Karpas-422 (cell line): ENCODE data around the gene PGAM2. TPM values are rescaled to one million over a fixed set of nuclear protein-coding genes. Genes with fewer than 3 reads are reported as not detected.
"Not testable (repeated sequence)": the region's sequence is repeated elsewhere in the genome, so short reads cannot be mapped to it uniquely, and the experiment has no call there.

Experiments
- DNase-seq: peaks from one replicate; pipeline ENCODE4 v3.0.0-alpha.2; 2015
- H2AFZ ChIP-seq: fragments of 200-600 bp; sonication (generic); 2 replicates; pipeline ENCODE4 v1.6.1; 2014; ENCODE audit warnings: antibody characterized with exemption, low read length, mixed read lengths
- H3K27ac ChIP-seq: fragments of 200-600 bp; sonication (generic); 2 replicates; pipeline ENCODE4 v1.5.1; 2014; ENCODE audit warnings: mild to moderate bottlenecking, low read length, moderate library complexity
- H3K27me3 ChIP-seq: fragments of 200-600 bp; sonication (generic); 2 replicates; pipeline ENCODE4 v1.6.1; 2014; ENCODE audit warnings: low read length, mixed read lengths
- H3K36me3 ChIP-seq: fragments of 200-600 bp; sonication (generic); 2 replicates; pipeline ENCODE4 v1.6.1; 2014; ENCODE audit warnings: low read length, mixed read lengths; ENCODE audit not compliant: insufficient read depth
- H3K4me1 ChIP-seq: fragments of 200-600 bp; sonication (generic); 2 replicates; pipeline ENCODE4 v1.6.1; 2014; ENCODE audit warnings: mild to moderate bottlenecking, low read length, mixed read lengths
- H3K4me2 ChIP-seq: fragments of 200-600 bp; sonication (generic); 2 replicates; pipeline ENCODE4 v1.6.1; 2014; ENCODE audit warnings: low read length, low read depth, mild to moderate bottlenecking; ENCODE audit not compliant: poor library complexity, severe bottlenecking
- H3K4me3 ChIP-seq: fragments of 200-600 bp; sonication (generic); 2 replicates; pipeline ENCODE4 v1.5.1; 2014; ENCODE audit warnings: mild to moderate bottlenecking, antibody characterized with exemption, low read length, mixed read lengths
- H3K79me2 ChIP-seq: fragments of 200-600 bp; sonication (generic); 2 replicates; pipeline ENCODE4 v1.6.1; 2014; ENCODE audit warnings: mild to moderate bottlenecking, low read length, mixed read lengths
- H3K9ac ChIP-seq: fragments of 200-600 bp; sonication (generic); 2 replicates; pipeline ENCODE4 v1.6.0; 2014; ENCODE audit warnings: low read length
- H3K9me2 ChIP-seq: fragments of 200-600 bp; sonication (generic), shearing (Covaris generic); replicated peaks from 2 replicates; pipeline ENCODE4 v1.6.0; 2014; ENCODE audit warnings: mild to moderate bottlenecking, low read length, moderate library complexity; ENCODE audit not compliant: insufficient read depth
- H3K9me3 ChIP-seq: fragments of 300-700, 200-600 bp; sonication (generic); 2 replicates; pipeline ENCODE4 v1.6.1; 2014; ENCODE audit warnings: low read length, mixed read lengths
- H4K20me1 ChIP-seq: fragments of 200-600 bp; sonication (generic); 2 replicates; pipeline ENCODE4 v1.6.1; 2014; ENCODE audit warnings: mild to moderate bottlenecking, antibody characterized with exemption, low read length, low read depth; ENCODE audit not compliant: insufficient read depth
- total RNA-seq: library from RNA; depleted of rRNA; stranded (reverse); fragments of >200 nt; shearing (Covaris generic); gene quantifications from 2 replicates; pipeline ENCODE4 v1.2.3, GENCODE V29; 2014; ENCODE audit warnings: low replicate concordance

The PGAM2 gene
- total RNA-seq, 1 experiment from 2014 or later, result not detected

DNA sequence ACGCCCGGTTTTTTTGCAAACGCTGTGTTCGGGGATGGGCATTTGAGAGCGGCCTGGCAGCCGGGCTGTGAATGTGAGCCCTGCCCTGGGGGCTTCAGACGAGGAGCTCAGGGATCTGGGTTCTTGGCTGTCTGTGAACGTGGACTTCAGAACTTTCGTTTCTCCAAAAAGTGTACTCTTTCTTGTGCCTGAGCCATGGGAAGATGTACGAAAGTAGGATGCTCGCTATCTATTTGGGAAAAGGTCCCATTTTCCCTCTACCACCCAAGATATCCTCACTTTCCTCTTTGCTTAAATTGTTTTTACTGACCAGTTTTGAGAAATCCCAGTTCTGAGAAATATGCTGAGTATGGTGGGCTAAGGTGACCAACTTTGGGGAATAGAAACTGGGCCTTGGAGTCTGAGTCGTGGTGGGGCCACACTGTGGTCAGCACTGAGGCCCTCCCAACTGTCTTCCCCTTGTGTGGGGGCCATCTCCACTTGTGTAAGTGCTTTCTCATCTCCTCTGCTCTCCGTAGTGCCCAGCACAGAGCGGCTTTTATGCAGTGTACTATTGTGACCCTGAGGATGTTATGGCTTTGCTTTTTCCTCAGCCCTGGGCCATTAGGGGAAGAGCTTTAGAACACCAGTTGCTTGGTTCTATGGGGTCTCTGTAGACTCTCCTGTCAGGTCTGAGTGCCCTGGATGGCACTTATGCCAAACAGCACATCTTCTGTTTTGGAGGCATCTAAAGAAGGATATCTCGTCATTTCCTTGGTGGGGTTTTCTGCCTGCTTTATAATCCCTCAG lies 19.9 kb downstream of the PGAM2 start:
- H3K27me3 ChIP-seq, result no peaks in the 10 kb centered on the region
- peak overlapping the region; percentile 94 for H3K4me3 ChIP-seq
- peak overlapping the region; percentile 98 for H3K9ac ChIP-seq
- H3K27ac ChIP-seq, result peak overlapping the region; percentile 92
- H4K20me1 ChIP-seq, result peaks cover 17% of the 10 kb centered on the region; the same call in 1 of the 2 replicates
- no peaks in the 10 kb centered on the region for H3K9me2 ChIP-seq
- H3K4me2 ChIP-seq, result peak overlapping the region; percentile 99
- H2AFZ ChIP-seq, result no peak overlapping the region
- peaks cover 55% of the 10 kb centered on the region for H3K79me2 ChIP-seq
- peak; percentile 49 for DNase-seq
- peaks cover 16% of the 10 kb centered on the region; the same call in 1 of the 2 replicates for H3K36me3 ChIP-seq
- peaks cover 38% of the 10 kb centered on the region for H3K4me1 ChIP-seq
- no peaks in the 10 kb centered on the region for H3K9me3 ChIP-seq

GRCh38 chr7:44044315-44045225 lies 20.8 kb downstream of the PGAM2 start, which contains the start of gene DBNL:
DBNL (plus strand) TSS chr7:44044702; CDS start chr7:44044738, 36 bp downstream.
- Histone ChIP-seq H3K9ac (peak within 1 kb of the TSS; percentile 98), H2AFZ (peak within 1 kb of the TSS; percentile 27; the same call in 1 of the 2 replicates), H3K9me2 (no peaks in the 10 kb centered on the region), H3K4me3 (peak within 1 kb of the TSS; percentile 94), H3K9me3 (no peaks in the 10 kb centered on the region), H3K27ac (peak within 1 kb of the TSS; percentile 92), H3K27me3 (no peaks in the 10 kb centered on the region), H3K36me3 (peaks cover 16% of the 10 kb centered on the region; the same call in 1 of the 2 replicates), H3K4me2 (peak within 1 kb of the TSS; percentile 99), H4K20me1 (peaks cover 11% of the 10 kb centered on the region; the same call in 1 of the 2 replicates), H3K79me2 (peaks cover 48% of the 10 kb centered on the region), H3K4me1 (peaks cover 38% of the 10 kb centered on the region)
- peak; percentile 97 for DNase-seq

- Histone ChIP-seq H3K4me1 (peaks cover 38% of the 10 kb centered on the region), H3K9me3 (no peaks in the 10 kb centered on the region), H3K4me2 (peak overlapping the region; percentile 99), H3K79me2 (peaks cover 44% of the 10 kb centered on the region), H3K36me3 (peaks cover 12% of the 10 kb centered on the region; the same call in 1 of the 2 replicates), H3K9ac (peak overlapping the region; percentile 98), H4K20me1 (peaks cover 8% of the 10 kb centered on the region; the same call in 1 of the 2 replicates), H3K27me3 (no peaks in the 10 kb centered on the region), H2AFZ (peak overlapping the region; percentile 27; the same call in 1 of the 2 replicates), H3K27ac (peak overlapping the region; percentile 92), H3K4me3 (peak overlapping the region; percentile 94), H3K9me2 (no peaks in the 10 kb centered on the region)
- peak; percentile 44 for DNase-seq
These were observed 21.5 kb downstream of the PGAM2 start for GRCh38 chr7:44043902-44044301.

DNA sequence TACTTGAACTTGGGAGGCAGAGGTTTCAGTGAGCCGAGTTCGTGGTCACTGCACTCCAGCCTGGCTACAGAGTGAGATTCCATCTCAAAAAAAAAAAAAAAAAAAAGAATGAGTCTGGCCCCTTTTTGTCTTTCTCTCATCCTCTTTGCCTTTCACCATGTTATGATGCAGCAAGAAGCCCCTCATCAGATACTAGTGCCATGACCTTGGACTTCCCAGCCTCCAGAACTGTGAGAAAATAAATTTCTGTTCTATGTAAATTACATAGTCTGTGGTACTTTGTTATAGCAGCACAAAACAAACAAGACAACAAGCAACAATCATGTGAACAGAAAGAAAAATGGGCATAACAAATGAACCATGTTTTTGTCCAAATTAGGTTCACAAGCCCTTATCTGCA lies 23.1 kb downstream of the PGAM2 start:
- Histone ChIP-seq H3K36me3 (peaks cover 4% of the 10 kb centered on the region; the same call in 1 of the 2 replicates), H3K27me3 (no peaks in the 10 kb centered on the region), H3K4me2 (no peak overlapping the region), H3K27ac (no peak overlapping the region), H3K4me1 (peaks cover 30% of the 10 kb centered on the region), H2AFZ (no peak overlapping the region), H4K20me1 (peaks cover 3% of the 10 kb centered on the region; the same call in 1 of the 2 replicates), H3K79me2 (peaks cover 27% of the 10 kb centered on the region), H3K4me3 (no peak overlapping the region), H3K9me3 (no peaks in the 10 kb centered on the region), H3K9ac (no peak overlapping the region), H3K9me2 (no peaks in the 10 kb centered on the region)
- peak; percentile 20 for DNase-seq

GRCh38 chr7:44040493-44040891 lies 24.9 kb downstream of the PGAM2 start:
- H3K27ac ChIP-seq, H3K79me2 ChIP-seq, H3K27me3 ChIP-seq, H4K20me1 ChIP-seq, H3K36me3 ChIP-seq, H3K9me2 ChIP-seq, H2AFZ ChIP-seq, H3K9me3 ChIP-seq: not testable (repeated sequence)
- H3K4me2 ChIP-seq, result peak overlapping the region; percentile 63
- peak overlapping the region; percentile 69 for H3K9ac ChIP-seq
- peaks cover 12% of the 10 kb centered on the region for H3K4me1 ChIP-seq
- peak overlapping the region; percentile 65; the same call in 1 of the 2 replicates for H3K4me3 ChIP-seq
- DNase-seq, result peak; percentile 86

GRCh38 chr7:44039800-44040492 lies 25.4 kb downstream of the PGAM2 start:
- not testable (repeated sequence) for H4K20me1 ChIP-seq, H3K4me1 ChIP-seq, H2AFZ ChIP-seq, H3K36me3 ChIP-seq, H3K27ac ChIP-seq, H3K27me3 ChIP-seq, H3K9me2 ChIP-seq, H3K9me3 ChIP-seq, H3K79me2 ChIP-seq
- H3K4me2 ChIP-seq, result peak overlapping the region; percentile 63
- H3K4me3 ChIP-seq, result peak overlapping the region; percentile 65; the same call in 1 of the 2 replicates
- H3K9ac ChIP-seq, result peak overlapping the region; percentile 50
- DNase-seq, result peak; percentile 36

DNA sequence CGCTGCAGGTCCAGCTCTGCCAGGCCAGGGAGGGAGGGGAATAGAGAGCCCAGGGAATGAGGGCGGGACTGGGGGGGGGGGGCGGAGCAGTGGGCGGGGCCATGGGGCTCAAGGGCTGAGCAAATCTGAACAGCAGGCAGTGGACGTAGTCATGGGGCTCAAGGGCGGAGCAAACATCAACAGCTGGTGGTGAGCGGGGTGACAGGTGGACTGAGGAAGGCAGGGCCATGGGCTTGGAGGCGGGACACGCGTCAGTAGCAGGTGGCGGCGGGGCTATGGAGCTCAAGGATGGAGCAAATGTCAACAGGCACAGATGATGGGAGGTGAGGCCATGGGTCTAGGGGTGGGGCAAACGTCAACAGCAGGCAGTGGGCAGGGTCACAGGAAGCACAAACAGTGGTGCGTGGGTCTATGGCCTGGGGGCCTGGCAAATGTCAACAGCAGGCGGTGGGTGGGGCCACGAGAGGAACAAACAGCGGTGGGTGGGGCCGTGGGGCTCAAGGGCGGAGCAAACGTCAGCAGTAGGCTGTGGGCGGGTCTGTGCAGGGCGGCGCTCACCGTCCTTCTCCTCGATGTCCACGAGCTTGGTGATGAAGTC lies 26.3 kb downstream of the PGAM2 start:
- H3K4me1 ChIP-seq, H3K9ac ChIP-seq, H3K4me3 ChIP-seq, H2AFZ ChIP-seq, H3K27ac ChIP-seq, H3K4me2 ChIP-seq, H3K27me3 ChIP-seq, H3K9me2 ChIP-seq, H3K79me2 ChIP-seq, H3K9me3 ChIP-seq, H4K20me1 ChIP-seq, H3K36me3 ChIP-seq: not testable (repeated sequence)
- peak; percentile 92 for DNase-seq
